Measurements from ENCODE around the gene ADGRL4.
A peak's percentile ranks its signal among the peaks of the same experiment; 100 is the strongest.

The ADGRL4 gene

GRCh38 chr1:79041666-79042065 is 35.1 kb upstream of the ADGRL4 start:
- no peak for TF ChIP-seq CTCF (conservative IDR thresholded peaks at IDR 0.05; ENCODE audit: low read length)
- H3K4me3 ChIP-seq (ENCODE audit: low read length), result no peak overlapping the region
- DNase-seq (ENCODE audit: low read depth), result peak; percentile 16

- DNase-seq (ENCODE audit: low read depth), result peak; percentile 6
- no peak for TF ChIP-seq CTCF (conservative IDR thresholded peaks at IDR 0.05; ENCODE audit: low read length)
- peak overlapping the region; percentile 47 for H3K4me3 ChIP-seq (ENCODE audit: low read length)
Measured at GRCh38 chr1:79040424-79041082, 34.0 kb upstream of the ADGRL4 start.

DNA sequence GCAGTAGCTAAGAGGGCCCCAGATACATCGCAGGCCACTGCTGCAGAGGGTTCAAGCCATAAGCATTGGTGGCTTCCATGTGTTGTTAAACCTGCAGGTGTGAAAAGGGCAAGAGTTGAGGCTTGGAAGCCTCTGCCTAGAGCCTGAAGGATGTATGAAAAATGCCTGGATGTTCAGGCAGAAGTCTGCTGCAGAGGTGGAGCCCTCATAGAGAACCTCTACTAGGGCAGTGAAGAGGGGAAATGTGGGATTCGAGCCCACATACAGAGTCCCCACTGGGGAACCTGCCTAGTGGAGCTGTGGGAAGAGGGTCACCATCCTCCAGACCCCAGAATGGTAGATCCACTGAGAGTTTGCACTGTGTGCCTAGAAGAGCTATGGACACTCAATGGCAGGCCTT is 30.6 kb upstream of the ADGRL4 start:
- DNase-seq (ENCODE audit: low read depth), result no peak
- no peak overlapping the region for H3K4me3 ChIP-seq (ENCODE audit: low read length)
- TF ChIP-seq CTCF (conservative IDR thresholded peaks at IDR 0.05; ENCODE audit: low read length), result no peak

DNA sequence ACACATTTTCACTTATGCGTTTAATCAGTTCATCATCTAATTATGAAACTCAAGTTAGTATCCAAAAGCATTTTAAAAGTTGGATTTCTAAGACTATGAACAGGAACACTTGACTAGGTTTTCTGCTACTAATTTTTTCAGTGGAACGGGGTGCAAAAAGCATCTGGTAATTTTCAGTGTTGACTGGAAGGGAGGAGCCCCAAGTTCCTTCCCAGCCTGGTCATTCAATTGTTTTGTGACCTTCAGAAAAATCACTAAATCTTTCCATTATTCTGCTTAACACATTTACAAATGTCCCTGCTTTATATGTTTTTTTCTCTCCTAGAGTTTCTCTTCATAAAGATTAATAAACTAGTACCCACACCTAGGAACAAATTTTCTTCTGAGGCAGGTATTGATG is 6.0 kb upstream of the ADGRL4 start:
- no peak overlapping the region for H3K4me3 ChIP-seq (ENCODE audit: low read length)
- DNase-seq (ENCODE audit: low read depth), result no peak
- no peak for TF ChIP-seq CTCF (conservative IDR thresholded peaks at IDR 0.05; ENCODE audit: low read length)

- DNase-seq (ENCODE audit: low read depth), result no peak
- H3K4me3 ChIP-seq (ENCODE audit: low read length), result no peak overlapping the region
- TF ChIP-seq CTCF (conservative IDR thresholded peaks at IDR 0.05; ENCODE audit: low read length), result no peak
Measured at GRCh38 chr1:79010589-79010988, 4.1 kb upstream of the ADGRL4 start.

DNA sequence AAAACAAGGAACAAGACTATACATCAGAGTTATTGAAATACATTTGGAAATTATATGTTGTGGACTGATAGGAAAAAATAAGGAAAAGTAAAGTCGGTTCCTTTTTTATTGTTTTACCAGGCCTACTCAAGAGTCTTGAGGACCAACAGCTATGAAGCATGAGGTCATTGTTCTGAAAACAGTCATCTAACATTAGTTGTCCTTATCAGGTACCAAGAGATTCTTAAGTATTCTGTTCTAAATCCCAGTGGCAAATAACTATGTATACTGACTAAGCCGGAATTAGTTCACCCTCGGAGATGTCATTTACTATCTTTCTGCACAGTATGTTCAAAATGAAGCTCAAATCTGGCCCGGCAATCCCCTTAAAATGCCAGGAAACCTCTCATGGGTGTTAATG is 585 bp downstream of the ADGRL4 start:
- TF ChIP-seq CTCF (conservative IDR thresholded peaks at IDR 0.05; ENCODE audit: low read length), result no peak
- DNase-seq (ENCODE audit: low read depth), result peak; percentile 6
- peak overlapping the region; percentile 62 for H3K4me3 ChIP-seq (ENCODE audit: low read length)

GRCh38 chr1:79004916-79005315 is 1.6 kb downstream of the ADGRL4 start:
- no peak for TF ChIP-seq CTCF (conservative IDR thresholded peaks at IDR 0.05; ENCODE audit: low read length)
- no peak for DNase-seq (ENCODE audit: low read depth)
- H3K4me3 ChIP-seq (ENCODE audit: low read length), result no peak overlapping the region

Measured in AG10803 (cell line).